ENCODE measurements around the gene CPT1B. TPM values are rescaled to one million over a fixed set of nuclear protein-coding genes. Genes with fewer than 3 reads are reported as not detected.

Gene CPT1B
- total and polyA plus RNA-seq, 3 experiments from 2014 or later: 0.40 to 45.0 (median 43.6) TPM

DNA sequence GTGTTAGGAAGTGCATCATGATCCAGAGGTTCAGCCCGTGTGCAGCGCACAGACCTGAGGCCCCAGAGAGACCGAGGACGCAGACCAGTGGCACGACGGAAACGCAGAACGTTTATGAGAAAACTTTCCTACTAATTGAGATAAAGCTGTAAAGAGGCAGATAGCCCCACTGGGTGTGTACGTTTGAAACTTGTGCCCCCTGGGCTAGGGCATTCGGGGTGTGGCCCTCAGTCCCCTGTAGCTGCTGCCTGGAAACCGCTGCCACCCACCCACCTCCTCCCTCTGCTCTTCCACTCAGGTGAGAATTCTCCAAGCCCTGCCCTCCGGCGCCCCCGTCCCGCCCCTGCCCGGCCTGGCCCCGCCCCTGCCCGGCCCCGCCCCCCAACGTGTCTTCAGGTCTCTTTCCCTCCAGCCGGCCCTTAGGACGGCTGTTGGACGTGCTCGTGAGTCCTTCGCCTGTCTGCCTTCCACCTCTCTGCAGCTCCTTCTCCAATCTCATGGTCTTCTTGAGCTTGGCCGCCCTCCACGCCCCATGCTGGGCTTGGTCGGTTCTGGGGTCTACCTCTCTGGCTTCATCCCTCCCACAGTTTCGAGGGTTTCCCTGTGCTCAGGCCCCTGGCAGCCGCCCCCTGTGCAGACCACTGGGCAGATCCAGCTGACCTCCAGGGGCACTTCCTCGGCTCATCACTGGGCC, 34.4 kb upstream of the CPT1B start:
- DNase-seq: no peak
- Mint-ChIP-seq H3K27me3 (peaks cover 12 to 26% of the 10 kb centered on the region in 2 donors), H3K27ac (no peak overlapping the region), H3K4me3 (no peak overlapping the region), H3K9me3 (no peaks in the 10 kb centered on the region), H3K4me1 (peaks cover 2 to 6% (median 4%) of the 10 kb centered on the region in 3 donors), H3K36me3 (no peaks in the 10 kb centered on the region)
- Histone ChIP-seq H3K27ac (ENCODE audit: low read depth, low read length) (no peak overlapping the region), H3K4me1 (ENCODE audit: insufficient read depth, low read length) (no peaks in the 10 kb centered on the region), H3K4me3 (ENCODE audit: low read length) (no peak overlapping the region), H3K9me3 (ENCODE audit: low read length) (no peaks in the 10 kb centered on the region), H3K27me3 (ENCODE audit: insufficient read depth, low read length, poor library complexity, severe bottlenecking) (no peaks in the 10 kb centered on the region), H3K36me3 (ENCODE audit: insufficient read depth, low read length) (no peaks in the 10 kb centered on the region)
- ChIA-PET CTCF (interaction anchor here (0.7 to 2.2 kb wide), 3 partner anchors 9 to 87 kb away, joined by 3 to 6 read pairs (median 5); partner anchors contain the start of genes SCO2 and SYCE3), POLR2A (no interaction called here)

DNA sequence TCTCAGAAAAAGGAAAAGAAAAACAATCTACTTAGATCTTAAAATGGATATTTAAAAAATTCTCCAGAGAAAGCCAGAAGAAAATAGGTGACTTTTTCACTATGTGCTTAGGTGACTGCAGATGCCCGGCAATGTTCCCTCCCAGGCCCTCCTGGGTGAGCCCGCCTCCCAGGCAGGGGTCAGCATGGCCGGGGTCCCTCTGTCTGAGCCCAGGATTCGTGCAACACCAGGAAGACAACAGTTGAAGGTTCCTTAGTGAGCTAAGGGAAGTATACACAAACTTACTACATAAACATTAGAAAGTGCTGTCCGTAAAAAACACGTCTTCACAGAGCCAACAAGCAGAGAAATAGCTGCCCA, 33.9 kb upstream of the CPT1B start:
- CTCF ChIA-PET: interaction anchor here (2.2 kb wide), 1 partner anchor 9 kb away, joined by 6 read pairs; no protein-coding TSS in a partner anchor
- POLR2A ChIA-PET: no interaction called here
- Mint-ChIP-seq H3K4me1 (peaks cover 2 to 6% (median 4%) of the 10 kb centered on the region in 3 donors), H3K4me3 (no peak overlapping the region), H3K36me3 (no peaks in the 10 kb centered on the region), H3K27me3 (peaks cover 17 to 31% of the 10 kb centered on the region in 2 donors), H3K27ac (no peak overlapping the region), H3K9me3 (no peaks in the 10 kb centered on the region)
- Histone ChIP-seq H3K27me3 (ENCODE audit: insufficient read depth, low read length, poor library complexity, severe bottlenecking) (no peaks in the 10 kb centered on the region), H3K36me3 (ENCODE audit: insufficient read depth, low read length) (no peaks in the 10 kb centered on the region), H3K4me3 (ENCODE audit: low read length) (no peak overlapping the region), H3K27ac (ENCODE audit: low read depth, low read length) (no peak overlapping the region), H3K4me1 (ENCODE audit: insufficient read depth, low read length) (no peaks in the 10 kb centered on the region), H3K9me3 (ENCODE audit: low read length) (no peaks in the 10 kb centered on the region)
- DNase-seq: no peak

DNA sequence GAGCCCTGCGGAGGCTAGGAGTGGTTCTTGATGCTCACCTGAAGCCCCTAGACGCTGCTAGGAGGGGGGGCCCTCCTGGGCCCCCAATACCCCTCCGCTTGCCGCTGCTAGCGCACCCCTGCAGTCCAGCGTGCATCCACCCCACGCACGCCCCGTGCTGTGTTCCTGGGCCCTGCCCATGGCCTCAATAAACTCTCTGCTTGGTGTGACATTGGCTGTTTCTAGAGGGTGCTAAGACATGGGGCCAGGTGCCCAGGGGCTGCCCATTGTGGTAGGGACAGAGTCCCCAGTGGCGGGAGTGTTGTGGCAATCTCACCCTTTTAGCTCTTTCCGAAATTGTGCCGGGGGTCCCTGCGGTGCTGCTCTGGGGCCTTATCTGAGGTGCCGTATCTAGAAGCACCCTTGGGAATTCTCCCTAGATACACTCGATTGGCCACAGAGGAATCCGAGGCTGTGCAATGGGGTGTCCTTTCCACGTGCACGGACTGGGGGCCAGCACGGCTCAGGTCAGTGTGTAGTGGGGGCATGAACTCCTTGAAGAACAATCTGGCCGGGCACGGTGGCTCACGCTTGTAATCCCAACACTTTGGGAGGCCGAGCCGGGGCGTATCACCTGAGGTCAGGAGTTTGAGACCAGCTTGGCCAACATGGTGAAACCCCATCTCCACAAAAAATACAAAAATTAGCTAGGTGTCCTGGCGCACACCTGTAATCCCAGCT, 33.3 kb upstream of the CPT1B start:
- Mint-ChIP-seq H3K9me3 (no peaks in the 10 kb centered on the region), H3K27me3 (peaks cover 17 to 34% of the 10 kb centered on the region in 2 donors), H3K4me1 (peaks cover 2 to 6% (median 4%) of the 10 kb centered on the region in 3 donors), H3K4me3 (no peak overlapping the region), H3K36me3 (no peaks in the 10 kb centered on the region), H3K27ac (peak overlapping the region in 1 of 8 donors; percentile 75)
- ChIA-PET POLR2A (no interaction called here), CTCF (interaction anchor here (2.2 kb wide), 1 partner anchor 10 kb away, joined by 6 read pairs; no protein-coding TSS in a partner anchor)
- no peaks in the 10 kb centered on the region for H3K9me3 ChIP-seq (ENCODE audit: low read length)
- no peak for DNase-seq
- H3K27me3 ChIP-seq (ENCODE audit: insufficient read depth, low read length, poor library complexity, severe bottlenecking): no peaks in the 10 kb centered on the region
- H3K4me3 ChIP-seq (ENCODE audit: low read length): no peak overlapping the region
- no peaks in the 10 kb centered on the region for H3K36me3 ChIP-seq (ENCODE audit: insufficient read depth, low read length)
- no peak overlapping the region for H3K27ac ChIP-seq (ENCODE audit: low read depth, low read length)
- H3K4me1 ChIP-seq (ENCODE audit: insufficient read depth, low read length): no peaks in the 10 kb centered on the region

DNA sequence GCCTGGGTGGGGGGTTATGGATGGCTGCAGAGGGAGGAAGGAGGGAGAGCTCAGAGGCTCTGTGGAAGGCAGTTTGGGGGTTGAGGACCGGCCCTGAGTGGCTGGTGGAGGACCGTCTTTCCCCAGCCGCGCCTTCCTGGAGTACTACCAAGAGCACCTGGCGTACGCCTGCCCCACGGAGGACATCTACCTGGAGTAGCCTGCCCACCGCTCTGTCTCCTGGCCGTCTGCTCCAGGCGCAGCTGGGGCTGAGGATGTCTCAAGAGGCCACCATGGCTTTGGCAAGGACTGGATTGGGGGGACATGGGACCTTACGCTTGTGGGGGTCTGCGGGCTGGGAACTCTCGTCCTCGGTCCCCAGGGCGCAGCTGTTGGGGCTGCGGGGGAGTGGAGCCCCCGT, 32.4 kb upstream of the CPT1B start:
- CTCF ChIA-PET: no interaction called here
- POLR2A ChIA-PET: no interaction called here

DNA sequence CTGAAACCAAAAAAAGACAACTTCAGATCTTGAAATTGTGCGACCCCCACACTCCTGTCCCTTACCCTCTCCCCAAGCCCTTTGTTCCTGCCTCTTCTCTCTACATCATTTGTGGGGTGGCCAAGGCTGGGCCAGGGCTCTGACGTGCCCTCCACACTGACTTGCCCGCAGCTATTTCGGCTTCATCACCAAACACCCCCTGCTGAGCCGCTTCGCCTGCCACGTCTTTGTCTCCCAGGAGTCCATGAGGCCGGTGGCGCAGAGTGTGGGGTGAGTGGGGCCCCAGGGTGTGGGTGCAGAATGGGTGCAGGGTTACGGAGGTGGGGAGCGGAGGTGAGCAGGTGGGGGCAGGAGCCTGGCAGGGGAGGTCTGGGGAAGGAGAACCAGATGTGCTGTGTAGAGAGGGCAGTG, 31.8 kb upstream of the CPT1B start:
- H3K36me3 ChIP-seq (ENCODE audit: insufficient read depth, low read length): no peaks in the 10 kb centered on the region
- no peaks in the 10 kb centered on the region for H3K27me3 ChIP-seq (ENCODE audit: insufficient read depth, low read length, poor library complexity, severe bottlenecking)
- no peak overlapping the region for H3K4me3 Mint-ChIP-seq
- H3K36me3 Mint-ChIP-seq: no peaks in the 10 kb centered on the region
- H3K4me3 ChIP-seq (ENCODE audit: low read length): no peak overlapping the region
- H3K4me1 ChIP-seq (ENCODE audit: insufficient read depth, low read length): no peaks in the 10 kb centered on the region
- no peaks in the 10 kb centered on the region for H3K9me3 Mint-ChIP-seq
- peaks cover 24 to 39% of the 10 kb centered on the region in 2 donors for H3K27me3 Mint-ChIP-seq
- no peaks in the 10 kb centered on the region for H3K9me3 ChIP-seq (ENCODE audit: low read length)
- no peak for DNase-seq
- H3K27ac Mint-ChIP-seq: peak overlapping the region in 1 of 8 donors; percentile 21
- peaks cover 2 to 6% (median 4%) of the 10 kb centered on the region in 3 donors for H3K4me1 Mint-ChIP-seq
- no peak overlapping the region for H3K27ac ChIP-seq (ENCODE audit: low read depth, low read length)
- ChIA-PET POLR2A (no interaction called here), CTCF (no interaction called here)

More for the DNA sequence above, 32.4 kb upstream of the CPT1B start:
- Mint-ChIP-seq H3K4me3 (no peak overlapping the region), H3K36me3 (no peaks in the 10 kb centered on the region), H3K9me3 (no peaks in the 10 kb centered on the region), H3K27ac (peak overlapping the region in 1 of 8 donors; percentile 21), H3K27me3 (peaks cover 22 to 39% of the 10 kb centered on the region in 2 donors), H3K4me1 (peaks cover 2 to 6% (median 4%) of the 10 kb centered on the region in 3 donors)
- H3K4me1 ChIP-seq (ENCODE audit: insufficient read depth, low read length): no peaks in the 10 kb centered on the region
- H3K4me3 ChIP-seq (ENCODE audit: low read length): no peak overlapping the region
- no peak overlapping the region for H3K27ac ChIP-seq (ENCODE audit: low read depth, low read length)
- no peaks in the 10 kb centered on the region for H3K27me3 ChIP-seq (ENCODE audit: insufficient read depth, low read length, poor library complexity, severe bottlenecking)
- no peak for DNase-seq
- H3K9me3 ChIP-seq (ENCODE audit: low read length): no peaks in the 10 kb centered on the region
- no peaks in the 10 kb centered on the region for H3K36me3 ChIP-seq (ENCODE audit: insufficient read depth, low read length)

DNA sequence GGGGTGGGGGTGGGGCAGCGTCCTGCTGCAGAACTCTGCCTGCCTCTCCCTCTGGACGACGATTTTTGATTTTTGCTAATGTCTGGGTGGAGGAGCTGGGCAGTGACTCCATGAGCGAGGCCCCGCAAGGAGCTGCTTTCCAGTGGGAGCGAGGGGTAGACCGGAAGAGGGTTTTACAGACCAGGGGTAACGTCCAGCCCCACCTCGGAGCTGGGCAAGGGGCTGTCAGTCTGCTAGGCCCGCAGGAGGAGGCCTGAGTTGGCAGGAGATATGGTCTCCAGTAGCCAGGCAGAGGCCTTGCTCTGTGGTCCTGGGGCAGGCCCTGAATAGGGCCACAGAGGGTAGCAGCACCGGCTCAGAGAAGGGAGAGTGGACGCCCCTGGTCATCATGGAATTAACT, 31.4 kb upstream of the CPT1B start:
- no peak overlapping the region for H3K4me3 Mint-ChIP-seq
- no peaks in the 10 kb centered on the region for H3K36me3 Mint-ChIP-seq
- H3K4me3 ChIP-seq (ENCODE audit: low read length): no peak overlapping the region
- POLR2A ChIA-PET: no interaction called here
- no peak overlapping the region for H3K27ac ChIP-seq (ENCODE audit: low read depth, low read length)
- H3K9me3 ChIP-seq (ENCODE audit: low read length): no peaks in the 10 kb centered on the region
- H3K27me3 Mint-ChIP-seq: peaks cover 24 to 39% of the 10 kb centered on the region in 2 donors
- CTCF ChIA-PET: interaction anchor here (1.4 kb wide), 1 partner anchor 55 kb away, joined by 3 read pairs; no protein-coding TSS in a partner anchor
- no peaks in the 10 kb centered on the region for H3K36me3 ChIP-seq (ENCODE audit: insufficient read depth, low read length)
- H3K27me3 ChIP-seq (ENCODE audit: insufficient read depth, low read length, poor library complexity, severe bottlenecking): no peaks in the 10 kb centered on the region
- no peak overlapping the region for H3K27ac Mint-ChIP-seq
- no peak for DNase-seq
- H3K4me1 Mint-ChIP-seq: peaks cover 2 to 6% (median 4%) of the 10 kb centered on the region in 3 donors
- H3K4me1 ChIP-seq (ENCODE audit: insufficient read depth, low read length): no peaks in the 10 kb centered on the region
- no peaks in the 10 kb centered on the region for H3K9me3 Mint-ChIP-seq

DNA sequence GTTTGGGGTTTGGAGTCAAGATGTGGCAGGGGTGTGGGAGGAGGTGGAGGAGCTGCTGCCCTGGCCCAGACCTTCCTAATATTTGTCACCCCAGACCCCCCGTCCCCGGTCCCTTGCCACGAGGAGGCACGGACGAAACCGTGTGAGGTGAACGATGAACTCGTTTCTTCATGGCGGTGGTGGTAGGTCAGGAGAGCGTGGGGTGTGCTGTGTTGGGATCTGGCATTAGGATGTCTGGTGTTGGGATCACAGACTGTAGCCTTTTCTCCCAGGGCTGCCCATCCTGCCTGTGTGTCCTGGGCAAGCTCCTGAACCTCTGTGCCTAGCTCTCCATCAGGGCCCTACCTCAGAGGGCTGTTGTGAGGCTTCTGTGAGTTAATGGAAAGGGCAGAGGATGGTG, 30.8 kb upstream of the CPT1B start:
- no peak overlapping the region for H3K27ac Mint-ChIP-seq
- no peak for DNase-seq
- H3K4me3 Mint-ChIP-seq: no peak overlapping the region
- no peak overlapping the region for H3K4me3 ChIP-seq (ENCODE audit: low read length)
- no peaks in the 10 kb centered on the region for H3K4me1 ChIP-seq (ENCODE audit: insufficient read depth, low read length)
- no peaks in the 10 kb centered on the region for H3K9me3 Mint-ChIP-seq
- no peaks in the 10 kb centered on the region for H3K36me3 ChIP-seq (ENCODE audit: insufficient read depth, low read length)
- ChIA-PET POLR2A (no interaction called here), CTCF (interaction anchor here (1.4 kb wide), 1 partner anchor 54 kb away, joined by 3 read pairs; no protein-coding TSS in a partner anchor)
- H3K36me3 Mint-ChIP-seq: no peaks in the 10 kb centered on the region
- H3K27ac ChIP-seq (ENCODE audit: low read depth, low read length): no peak overlapping the region
- H3K9me3 ChIP-seq (ENCODE audit: low read length): no peaks in the 10 kb centered on the region
- H3K27me3 ChIP-seq (ENCODE audit: insufficient read depth, low read length, poor library complexity, severe bottlenecking): no peaks in the 10 kb centered on the region
- peaks cover 2 to 6% (median 4%) of the 10 kb centered on the region in 3 donors for H3K4me1 Mint-ChIP-seq
- peaks cover 24 to 39% of the 10 kb centered on the region in 2 donors for H3K27me3 Mint-ChIP-seq

All from CD8-positive, alpha-beta memory T cell (primary cell).